Neural progenitor cell (in vitro differentiated cells): Measurements from ENCODE around the gene KLK14.

ENCODE experiments used
- EZH2 ChIP-seq: fragments of 200-600 bp; sonication (generic); IDR thresholded peaks from 2 replicates; pipeline ENCODE4 v1.6.1; 2017; ENCODE audit warnings: antibody characterized with exemption, mild to moderate bottlenecking, moderate library complexity
- EZH2phosphoT487 ChIP-seq: fragments of 200-600 bp; sonication (generic); IDR thresholded peaks from 2 replicates; pipeline ENCODE4 v1.6.1; 2017; ENCODE audit warnings: antibody characterized with exemption
- TF ChIP-seq, protein P1 (sequence below): fragments of 200-600 bp; sonication (generic); IDR thresholded peaks from 2 replicates; pipeline ENCODE4 v1.5.1; 2017; ENCODE audit warnings: antibody characterized with exemption, mild to moderate bottlenecking

DNA sequence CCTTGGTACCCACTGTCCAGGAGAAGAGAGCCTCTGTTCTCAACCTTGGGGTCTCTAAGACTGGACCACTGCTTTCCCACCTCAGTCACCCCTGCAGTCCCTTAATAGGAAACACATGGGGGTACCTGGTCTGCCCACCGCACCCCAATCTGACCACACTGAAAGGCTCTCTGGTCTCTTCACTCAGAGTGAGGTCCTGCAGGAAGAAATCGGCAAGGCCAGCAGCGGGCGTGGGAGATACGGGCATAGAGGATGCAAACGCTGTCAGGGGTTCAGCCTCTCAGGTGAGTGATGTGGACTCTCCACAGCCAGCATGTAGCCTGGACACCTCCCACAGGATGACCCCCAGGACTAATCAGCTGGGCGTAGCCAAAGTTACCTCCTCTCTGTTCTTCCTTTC lies 45.5 kb upstream of the KLK14 start:
- TF ChIP-seq, protein P1, sequence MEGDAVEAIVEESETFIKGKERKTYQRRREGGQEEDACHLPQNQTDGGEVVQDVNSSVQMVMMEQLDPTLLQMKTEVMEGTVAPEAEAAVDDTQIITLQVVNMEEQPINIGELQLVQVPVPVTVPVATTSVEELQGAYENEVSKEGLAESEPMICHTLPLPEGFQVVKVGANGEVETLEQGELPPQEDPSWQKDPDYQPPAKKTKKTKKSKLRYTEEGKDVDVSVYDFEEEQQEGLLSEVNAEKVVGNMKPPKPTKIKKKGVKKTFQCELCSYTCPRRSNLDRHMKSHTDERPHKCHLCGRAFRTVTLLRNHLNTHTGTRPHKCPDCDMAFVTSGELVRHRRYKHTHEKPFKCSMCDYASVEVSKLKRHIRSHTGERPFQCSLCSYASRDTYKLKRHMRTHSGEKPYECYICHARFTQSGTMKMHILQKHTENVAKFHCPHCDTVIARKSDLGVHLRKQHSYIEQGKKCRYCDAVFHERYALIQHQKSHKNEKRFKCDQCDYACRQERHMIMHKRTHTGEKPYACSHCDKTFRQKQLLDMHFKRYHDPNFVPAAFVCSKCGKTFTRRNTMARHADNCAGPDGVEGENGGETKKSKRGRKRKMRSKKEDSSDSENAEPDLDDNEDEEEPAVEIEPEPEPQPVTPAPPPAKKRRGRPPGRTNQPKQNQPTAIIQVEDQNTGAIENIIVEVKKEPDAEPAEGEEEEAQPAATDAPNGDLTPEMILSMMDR: no peak
- no peak for TF ChIP-seq EZH2
- no peak for TF ChIP-seq EZH2phosphoT487
